OCI-LY1 (cell line): ENCODE data around the gene DNASE1L2.

Source experiments
- H2AFZ ChIP-seq: fragments of 200-600 bp; sonication (generic), shearing (Covaris generic); 2 replicates; pipeline ENCODE4 v1.6.0; 2014; ENCODE audit warnings: antibody characterized with exemption, mild to moderate bottlenecking, low read length
- H3F3A ChIP-seq: fragments of 200-600 bp; sonication (generic), shearing (Covaris generic); 2 replicates; pipeline ENCODE4 v1.6.0; 2014; ENCODE audit warnings: mild to moderate bottlenecking, antibody characterized with exemption, low read length, moderate library complexity; ENCODE audit not compliant: insufficient read depth
- H3K27ac ChIP-seq: fragments of 200-600 bp; sonication (generic); 2 replicates; pipeline ENCODE4 v1.5.1; 2014; ENCODE audit warnings: low read length, mixed run types, mild to moderate bottlenecking, low read depth; ENCODE audit not compliant: poor library complexity, severe bottlenecking
- H3K27me3 ChIP-seq: fragments of 200-600 bp; sonication (generic); 2 replicates; pipeline ENCODE4 v1.6.0; 2014; ENCODE audit warnings: antibody characterized with exemption, mild to moderate bottlenecking, low read length, moderate library complexity; ENCODE audit not compliant: insufficient read depth
- H3K36me3 ChIP-seq: fragments of 200-600 bp; sonication (generic); 2 replicates; pipeline ENCODE4 v1.6.1; 2014; ENCODE audit warnings: mild to moderate bottlenecking, antibody characterized with exemption, low read length, moderate library complexity, mixed read lengths; ENCODE audit not compliant: insufficient read depth
- H3K4me1 ChIP-seq: fragments of 200-600 bp; sonication (generic); 2 replicates; pipeline ENCODE4 v1.5.1; 2014; ENCODE audit warnings: mild to moderate bottlenecking, low read length, moderate library complexity; ENCODE audit not compliant: insufficient read depth, severe bottlenecking
- H3K4me2 ChIP-seq: fragments of 200-600 bp; sonication (generic), shearing (Covaris generic); 2 replicates; pipeline ENCODE4 v1.6.1; 2014; ENCODE audit warnings: low read length
- H3K4me3 ChIP-seq: fragments of 200-600 bp; sonication (generic); 2 replicates; pipeline ENCODE4 v1.5.1; 2014; ENCODE audit warnings: low read length, low read depth, mild to moderate bottlenecking, mixed read lengths; ENCODE audit not compliant: poor library complexity, severe bottlenecking
- H3K79me2 ChIP-seq: fragments of 200-600 bp; shearing (Covaris generic); 2 replicates; pipeline ENCODE4 v1.6.1; 2016; ENCODE audit warnings: mixed run types, low read length, mixed read lengths; ENCODE audit not compliant: insufficient read depth
- H3K9ac ChIP-seq: fragments of 200-600 bp; sonication (generic), shearing (Covaris generic); 2 replicates; pipeline ENCODE4 v1.6.1; 2014; ENCODE audit warnings: mild to moderate bottlenecking, low read length, mixed read lengths
- H3K9me2 ChIP-seq: fragments of 200-600 bp; sonication (generic), shearing (Covaris generic); 2 replicates; pipeline ENCODE4 v1.6.1; 2014; ENCODE audit warnings: low read depth, mild to moderate bottlenecking, low read length, mixed read lengths
- H3K9me3 ChIP-seq: fragments of 200-600 bp; shearing (Covaris generic); 2 replicates; pipeline ENCODE4 v1.6.1; 2014; ENCODE audit warnings: low read length, mixed read lengths
- H4K20me1 ChIP-seq: fragments of 200-600 bp; sonication (generic), shearing (Covaris generic); 2 replicates; pipeline ENCODE4 v1.6.0; 2016; ENCODE audit warnings: mild to moderate bottlenecking, low read length; ENCODE audit not compliant: insufficient read depth
- EZH2 ChIP-seq: fragments of 200-600 bp; sonication (generic), shearing (Covaris generic); IDR thresholded peaks from 2 replicates; pipeline ENCODE4 v1.8.0; 2017; ENCODE audit warnings: borderline replicate concordance, mixed run types, mild to moderate bottlenecking, antibody characterized with exemption, low read length, moderate library complexity, mixed read lengths
- TF ChIP-seq, protein P1 (sequence below): fragments of 200-600 bp; sonication (generic), shearing (Covaris generic); IDR thresholded peaks from 2 replicates; pipeline ENCODE4 v1.5.1; 2017; ENCODE audit warnings: mild to moderate bottlenecking, antibody characterized with exemption, low read length, moderate library complexity, mixed read lengths

The DNASE1L2 gene

DNA sequence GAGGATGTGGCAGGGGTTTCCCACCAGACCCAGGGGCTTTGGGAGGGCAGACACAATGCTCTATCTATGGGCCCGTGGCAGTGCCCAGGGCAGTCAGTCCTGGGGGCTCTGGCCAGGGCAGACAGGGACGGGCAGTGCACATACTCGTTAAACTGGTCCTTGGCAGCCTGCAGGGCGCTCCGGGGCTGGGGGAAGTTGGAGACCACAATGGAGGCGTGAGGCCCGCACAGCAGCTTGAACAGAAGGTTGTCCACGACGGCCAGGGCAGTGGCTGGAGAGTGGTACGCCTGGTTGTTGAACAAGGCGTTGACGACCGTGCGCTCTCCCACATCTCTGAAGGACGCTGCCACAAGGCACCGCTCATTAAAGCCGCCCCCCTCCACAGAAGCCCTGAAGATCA lies 50.3 kb downstream of the DNASE1L2 start:
- Histone ChIP-seq H3K4me3 (no peak overlapping the region), H3K9me3 (no peaks in the 10 kb centered on the region), H3K27me3 (peaks cover 7% of the 10 kb centered on the region; the same call in 1 of the 2 replicates), H3K4me1 (no peaks in the 10 kb centered on the region), H3K36me3 (no peaks in the 10 kb centered on the region), H3K79me2 (no peaks in the 10 kb centered on the region), H3K9ac (no peak overlapping the region), H3K27ac (no peak overlapping the region), H3F3A (no peaks in the 10 kb centered on the region), H3K9me2 (no peaks in the 10 kb centered on the region), H2AFZ (no peak overlapping the region), H3K4me2 (no peak overlapping the region), H4K20me1 (no peaks in the 10 kb centered on the region)
- TF ChIP-seq EZH2: no peak
- TF ChIP-seq, protein P1, sequence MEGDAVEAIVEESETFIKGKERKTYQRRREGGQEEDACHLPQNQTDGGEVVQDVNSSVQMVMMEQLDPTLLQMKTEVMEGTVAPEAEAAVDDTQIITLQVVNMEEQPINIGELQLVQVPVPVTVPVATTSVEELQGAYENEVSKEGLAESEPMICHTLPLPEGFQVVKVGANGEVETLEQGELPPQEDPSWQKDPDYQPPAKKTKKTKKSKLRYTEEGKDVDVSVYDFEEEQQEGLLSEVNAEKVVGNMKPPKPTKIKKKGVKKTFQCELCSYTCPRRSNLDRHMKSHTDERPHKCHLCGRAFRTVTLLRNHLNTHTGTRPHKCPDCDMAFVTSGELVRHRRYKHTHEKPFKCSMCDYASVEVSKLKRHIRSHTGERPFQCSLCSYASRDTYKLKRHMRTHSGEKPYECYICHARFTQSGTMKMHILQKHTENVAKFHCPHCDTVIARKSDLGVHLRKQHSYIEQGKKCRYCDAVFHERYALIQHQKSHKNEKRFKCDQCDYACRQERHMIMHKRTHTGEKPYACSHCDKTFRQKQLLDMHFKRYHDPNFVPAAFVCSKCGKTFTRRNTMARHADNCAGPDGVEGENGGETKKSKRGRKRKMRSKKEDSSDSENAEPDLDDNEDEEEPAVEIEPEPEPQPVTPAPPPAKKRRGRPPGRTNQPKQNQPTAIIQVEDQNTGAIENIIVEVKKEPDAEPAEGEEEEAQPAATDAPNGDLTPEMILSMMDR: no peak

- H3K4me3 ChIP-seq: no peak overlapping the region
- no peaks in the 10 kb centered on the region for H3K4me1 ChIP-seq
- no peaks in the 10 kb centered on the region for H3F3A ChIP-seq
- H3K27me3 ChIP-seq: peaks cover 7% of the 10 kb centered on the region; the same call in 1 of the 2 replicates
- H3K9ac ChIP-seq: no peak overlapping the region
- no peaks in the 10 kb centered on the region for H3K9me2 ChIP-seq
- TF ChIP-seq, protein P1: no peak
- no peak for TF ChIP-seq EZH2
- H3K27ac ChIP-seq: no peak overlapping the region
- no peaks in the 10 kb centered on the region for H4K20me1 ChIP-seq
- no peaks in the 10 kb centered on the region for H3K79me2 ChIP-seq
- H3K4me2 ChIP-seq: no peak overlapping the region
- H3K9me3 ChIP-seq: no peaks in the 10 kb centered on the region
- no peak overlapping the region for H2AFZ ChIP-seq
- H3K36me3 ChIP-seq: no peaks in the 10 kb centered on the region
These were observed 51.8 kb downstream of the DNASE1L2 start for GRCh38 chr16:2287916-2288547.
